Activated CD8-positive, alpha-beta memory T cell treated with anti-CD3 and anti-CD28 coated beads for 1 hour (primary cell): Measurements from ENCODE around the gene ETV7.
"Not testable (repeated sequence)": the region's sequence is repeated elsewhere in the genome, so short reads cannot be mapped to it uniquely, and the experiment has no call there.

Experiments
- DNase-seq, 2 donors: peaks; one replicate each; pipeline ENCODE4 v3.0.0-alpha.2; 2020; ENCODE audit warnings: low read depth in 1 of 2; ENCODE audit errors: extremely low read depth in 1 of 2

The ETV7 gene

GRCh38 chr6:36343109-36343680, 44.3 kb downstream of the ETV7 start:
- no peak for DNase-seq

DNA sequence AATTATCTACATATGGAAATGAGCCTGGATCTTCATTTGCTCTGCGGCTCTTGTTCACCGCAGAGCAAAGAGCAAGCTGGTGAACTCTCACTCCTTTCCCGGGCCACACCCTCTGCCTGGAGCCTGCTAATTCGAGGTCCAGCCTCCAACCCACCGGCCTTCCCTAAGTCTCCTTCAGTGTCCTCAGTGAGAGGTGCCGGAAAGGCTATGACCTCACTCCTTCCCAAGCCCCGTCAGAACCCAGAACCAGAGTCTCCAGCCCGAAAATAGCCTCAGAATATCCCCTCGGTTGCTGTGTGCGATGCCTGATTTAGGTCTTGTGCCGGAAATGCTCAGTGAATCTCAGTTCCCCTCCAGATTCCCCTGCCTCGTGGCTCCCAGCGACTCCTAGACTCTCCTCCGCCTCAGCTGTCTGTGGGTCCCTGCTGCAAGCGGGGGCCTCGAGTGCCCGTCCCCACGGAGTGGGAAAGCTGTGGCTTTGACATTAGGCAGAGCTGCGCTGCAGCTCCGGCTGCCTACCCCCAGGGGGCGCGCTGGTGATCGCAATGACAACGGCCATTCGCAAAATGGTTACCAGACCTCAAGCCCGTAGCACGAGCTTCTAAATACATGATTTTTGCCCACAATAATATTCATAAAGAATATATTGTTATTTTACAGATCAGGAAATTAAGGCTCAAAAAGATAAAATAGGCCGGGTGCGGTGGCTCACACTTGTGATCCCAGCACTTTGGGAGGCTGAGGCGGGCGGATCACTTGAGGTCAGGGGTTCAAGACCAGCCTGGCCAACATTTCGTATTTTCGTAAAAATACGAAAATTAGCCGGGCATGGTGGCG, 46.6 kb downstream of the ETV7 start:
- DNase-seq, result peak; percentile 33 to 56

DNA sequence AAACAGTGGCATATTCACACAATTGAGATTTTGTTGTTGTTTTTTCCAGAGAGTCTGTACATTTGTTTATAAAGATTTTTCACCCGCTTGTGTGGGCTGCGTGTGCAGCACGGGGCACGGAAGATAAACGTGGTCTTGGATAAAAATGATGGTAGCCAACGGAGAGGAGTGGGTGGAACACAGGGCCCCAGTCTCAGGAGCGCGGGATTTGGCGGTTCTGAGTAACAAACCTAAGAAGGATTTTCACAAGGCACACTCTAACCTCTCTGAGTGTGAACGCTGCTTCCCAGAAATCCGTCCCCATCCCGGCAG, 47.2 kb downstream of the ETV7 start:
- DNase-seq, result no peak

- DNase-seq, result no peak
Observed at GRCh38 chr6:36339146-36339545, 48.3 kb downstream of the ETV7 start.

DNA sequence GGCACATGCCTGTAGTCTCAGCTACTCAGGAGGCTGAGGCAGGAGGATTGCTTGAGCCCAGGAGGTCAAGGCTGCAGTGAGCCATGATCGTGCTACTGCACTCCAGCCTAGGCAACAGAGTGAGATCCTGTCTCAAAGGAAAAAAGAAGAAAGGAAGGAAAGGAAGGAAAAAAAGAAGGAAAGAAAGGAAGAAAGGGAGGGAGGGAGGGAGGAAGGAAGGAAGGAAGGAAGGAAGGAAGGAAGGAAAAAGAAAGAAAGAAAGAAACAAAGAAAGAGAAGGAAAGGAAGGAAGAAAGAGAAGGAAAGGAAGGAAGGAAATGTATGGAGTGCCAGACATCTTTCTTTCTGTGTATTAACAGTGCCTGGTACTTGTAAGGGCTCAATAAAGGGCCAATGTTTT, 49.2 kb downstream of the ETV7 start:
- not testable (repeated sequence) for DNase-seq

GRCh38 chr6:36337814-36338213, 49.7 kb downstream of the ETV7 start:
- DNase-seq, result no peak

DNA sequence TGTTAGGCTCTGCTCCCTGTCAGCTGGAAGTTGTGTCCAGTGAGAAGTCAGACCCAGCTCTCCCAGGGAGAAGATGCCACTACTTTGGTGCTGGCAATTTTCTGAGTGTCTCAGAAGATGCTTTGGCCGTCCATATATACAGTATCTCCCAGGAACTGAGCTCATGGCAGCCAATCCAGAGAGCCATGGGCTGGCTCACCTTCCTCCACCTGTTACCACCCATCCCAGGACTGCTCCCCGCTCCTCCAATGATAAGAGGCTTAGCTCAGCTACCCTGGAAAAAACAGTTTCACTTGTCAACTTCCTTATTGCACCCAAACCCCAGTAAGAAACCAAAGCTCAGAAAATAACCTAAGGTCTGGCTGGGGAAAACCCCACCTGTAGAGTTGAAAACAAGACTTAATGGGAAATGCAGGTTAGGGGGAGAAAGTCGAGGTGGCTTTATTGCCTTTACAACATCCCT, 50.7 kb downstream of the ETV7 start, which contains the start of gene BNIP5:
TSS of gene BNIP5 (minus strand) at position 110 of the 463 bp plus-strand sequence. CDS start 6,198 bp downstream, outside the sequence.
- no peak for DNase-seq

DNA sequence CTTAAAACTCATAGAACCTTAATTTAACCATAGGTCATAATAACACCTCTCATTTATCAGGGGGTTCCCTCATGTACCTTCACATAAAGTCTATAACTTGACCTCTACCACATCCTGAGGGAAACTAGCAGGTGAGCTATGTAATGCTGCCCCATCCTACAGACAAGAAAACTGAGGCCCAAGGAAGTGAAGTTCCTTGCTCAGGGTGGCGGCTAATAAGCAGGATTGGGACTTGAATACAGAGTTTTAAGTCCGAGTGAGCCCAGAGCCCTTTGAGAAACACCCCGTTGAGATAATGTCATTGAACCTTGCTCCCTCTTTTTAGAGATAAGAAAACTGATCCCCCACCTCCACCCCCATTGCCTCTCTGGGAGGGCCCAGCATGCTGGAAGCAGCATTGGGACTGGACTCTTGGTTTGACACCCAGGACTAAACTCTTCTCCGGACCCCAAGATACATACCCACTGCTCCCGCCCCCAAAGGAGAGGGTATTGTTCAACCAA, 51.2 kb downstream of the ETV7 start:
- DNase-seq, result no peak

GRCh38 chr6:36335465-36336207, 51.8 kb downstream of the ETV7 start:
- DNase-seq, result no peak

DNA sequence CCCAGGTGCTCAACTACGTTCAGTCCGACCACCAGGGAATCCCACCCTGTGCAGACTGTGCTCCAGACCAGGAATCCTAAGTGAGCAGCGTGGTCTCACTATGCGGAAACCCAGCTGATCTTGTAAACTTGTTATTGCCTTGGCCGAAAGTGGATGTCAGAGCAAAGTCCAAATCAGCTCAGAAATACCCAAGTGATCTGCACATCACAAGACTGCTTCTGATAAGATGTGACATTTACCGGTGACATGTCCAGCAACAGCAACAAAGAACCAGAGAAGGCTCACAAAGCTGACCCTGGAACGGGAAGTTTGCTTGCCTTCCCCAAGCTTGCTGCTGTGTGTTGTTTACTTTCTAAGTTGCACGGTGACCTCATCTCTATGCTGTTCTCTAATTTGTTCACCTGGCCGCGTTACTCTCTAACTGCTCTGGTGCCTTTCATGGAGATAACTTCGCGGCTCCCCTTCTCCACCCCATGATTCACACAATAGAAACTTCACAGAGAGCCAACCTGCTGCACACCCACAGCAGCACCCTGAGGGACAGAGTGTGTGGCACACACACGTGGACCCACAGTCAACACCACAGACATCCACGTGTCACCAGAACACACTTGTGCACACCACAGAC, 52.5 kb downstream of the ETV7 start:
- DNase-seq, result no peak

GRCh38 chr6:36333931-36334725, 53.3 kb downstream of the ETV7 start:
- no peak for DNase-seq

- DNase-seq, result no peak
Observed at GRCh38 chr6:36333171-36333895, 54.1 kb downstream of the ETV7 start.

DNA sequence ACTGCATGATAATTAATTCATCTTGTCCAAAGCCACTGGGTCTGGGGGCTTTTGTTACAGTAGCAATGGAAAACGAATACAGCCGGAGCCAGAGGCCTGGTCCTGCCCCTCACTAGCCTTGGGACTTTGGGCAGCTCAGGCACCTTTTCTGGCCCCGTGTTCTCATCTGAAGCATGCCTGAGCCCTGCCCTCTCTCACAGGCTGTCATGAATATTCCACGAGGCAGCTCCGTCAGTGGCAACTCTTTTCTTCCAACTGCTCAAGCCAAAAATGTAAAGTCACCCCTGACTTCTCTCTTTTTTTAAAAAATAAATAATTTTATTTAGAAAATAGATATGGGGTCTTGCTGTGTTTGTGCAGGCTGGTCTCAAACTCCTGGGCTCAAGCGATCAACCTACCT, 56.1 kb downstream of the ETV7 start:
- no peak for DNase-seq

DNA sequence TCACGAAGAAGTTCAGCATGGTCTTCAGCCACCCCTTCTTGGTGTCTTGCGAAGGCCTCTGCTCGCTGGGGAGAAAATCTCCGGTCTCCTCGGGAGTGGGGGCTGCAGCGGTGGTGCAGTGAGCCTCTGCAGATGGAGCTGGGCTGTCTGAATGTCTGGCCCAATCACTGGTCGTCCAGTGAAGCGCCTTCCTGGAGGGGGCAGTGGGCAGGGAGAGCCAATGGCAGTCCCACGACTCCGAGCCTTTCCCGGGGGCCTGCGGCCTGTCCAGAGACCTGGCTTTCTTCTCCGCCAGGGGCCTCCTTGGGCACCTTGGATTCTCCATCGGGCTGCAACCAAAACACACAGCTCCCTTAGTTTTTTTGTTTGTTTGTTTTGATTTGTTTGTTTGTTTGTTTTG, 57.1 kb downstream of the ETV7 start:
- no peak for DNase-seq

GRCh38 chr6:36329798-36330291, 57.6 kb downstream of the ETV7 start:
- DNase-seq, result no peak

- DNase-seq, result no peak
Observed at GRCh38 chr6:36328600-36328999, 58.9 kb downstream of the ETV7 start.

DNA sequence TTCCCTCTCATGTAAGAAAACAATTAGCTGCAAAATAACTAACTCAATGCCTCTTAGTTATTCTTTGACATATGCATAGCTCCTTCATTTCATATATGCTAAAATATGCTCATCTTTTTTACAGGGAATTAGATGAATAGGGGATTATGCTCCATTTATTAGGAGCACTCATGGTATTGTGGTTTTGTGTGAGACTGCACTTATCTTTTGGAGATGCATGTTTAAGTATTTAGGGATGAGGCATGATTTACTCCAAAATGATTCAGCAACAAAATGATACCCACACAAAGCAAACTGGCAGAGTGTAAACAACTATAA, 59.6 kb downstream of the ETV7 start:
- DNase-seq, result no peak

DNA sequence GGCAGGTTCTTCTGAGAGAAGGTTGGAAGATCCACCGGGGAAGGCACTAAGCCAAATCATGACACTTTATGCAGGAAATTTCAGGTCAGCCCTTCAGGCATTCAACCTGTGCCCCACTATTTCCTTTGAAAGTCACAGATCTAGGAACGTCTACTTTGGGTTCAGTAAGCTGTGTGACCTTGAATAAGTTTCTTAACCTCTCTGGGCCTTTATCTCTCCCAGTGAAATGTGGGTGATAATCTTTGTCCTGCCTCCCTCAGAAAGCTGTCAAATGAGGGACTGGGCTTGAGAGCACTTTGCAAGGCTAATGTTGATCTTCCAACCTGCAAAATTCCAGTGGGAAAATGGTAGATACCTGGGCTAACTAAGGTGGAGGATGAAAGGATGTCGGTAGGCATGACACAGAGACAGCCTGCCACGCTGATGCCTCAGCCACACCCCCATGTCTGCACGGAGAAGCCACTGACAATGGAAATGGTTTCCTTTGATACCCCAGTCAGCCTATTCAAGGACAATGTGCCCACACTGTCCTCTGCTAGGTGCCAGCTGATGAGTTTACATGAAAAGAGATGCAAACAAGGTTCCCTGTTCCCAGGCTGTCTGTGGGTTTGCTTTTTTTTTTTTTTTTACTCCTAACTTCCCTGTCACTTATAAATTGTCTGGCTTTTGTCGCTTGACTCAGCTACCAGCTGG, 60.1 kb downstream of the ETV7 start:
- no peak for DNase-seq

DNA sequence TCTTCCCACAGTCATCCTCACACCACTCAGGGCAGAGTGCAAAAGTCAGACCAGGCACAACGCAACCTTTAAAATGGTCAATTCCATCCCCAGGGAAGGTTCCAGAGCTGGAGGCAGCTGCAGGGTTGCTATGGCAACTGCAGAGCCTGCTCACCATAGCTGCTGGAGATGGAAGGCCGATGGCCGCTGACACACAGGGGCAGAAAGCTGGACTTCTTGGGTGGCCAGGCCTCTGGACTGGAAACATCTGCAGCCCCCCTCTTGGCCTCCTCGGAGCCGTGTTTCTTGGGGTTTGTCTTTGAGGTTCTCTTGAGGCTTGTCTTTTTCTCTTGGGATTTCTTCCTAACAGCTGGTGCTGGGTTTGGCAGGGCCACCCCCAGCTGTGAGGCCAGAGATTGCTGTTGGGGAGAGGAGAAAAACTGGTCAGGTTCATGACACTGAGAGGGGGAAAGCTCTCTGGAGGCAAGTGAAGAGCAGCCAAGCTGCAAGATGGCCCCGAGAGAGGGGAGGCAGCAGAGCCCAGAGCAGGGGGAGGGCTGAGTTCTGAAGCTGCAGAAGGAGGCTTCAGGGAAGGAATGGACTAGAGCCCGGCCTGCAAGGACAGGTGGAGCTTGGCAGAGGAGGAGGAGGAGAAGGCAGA, 61.0 kb downstream of the ETV7 start:
- DNase-seq, result no peak
